ENCODE results near the gene DCC.

DNA sequence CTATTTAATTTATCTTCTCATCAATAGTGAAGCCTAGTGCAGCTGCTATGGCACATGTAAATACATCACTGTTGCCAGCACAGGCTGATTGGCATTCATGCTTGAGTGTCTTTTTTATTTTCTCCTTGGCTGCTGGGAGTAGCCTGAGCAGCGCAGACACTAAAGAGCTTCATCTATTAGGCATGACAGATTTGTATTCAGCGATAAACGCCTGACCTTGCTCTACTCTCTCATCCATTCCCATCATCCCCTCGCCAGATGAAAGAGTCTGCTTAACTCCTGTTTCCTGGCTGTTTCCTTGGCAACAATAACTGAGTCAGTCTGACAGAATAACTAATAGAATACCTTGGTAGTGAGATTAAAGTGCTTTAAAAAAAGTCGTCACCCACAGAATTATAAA, 753.6 kb downstream of the DCC start:
- TF ChIP-seq RAD21 (IDR thresholded peaks at IDR 0.05; ENCODE audit: low read depth) (no peak), POLR2AphosphoS5 (IDR thresholded peaks at IDR 0.05; ENCODE audit: low read depth, low read length) (no peak), YY1 (IDR thresholded peaks at IDR 0.05; ENCODE audit: extremely low read depth, insufficient replicate concordance, low read depth, low read length) (no peak), EZH2phosphoT487 (IDR thresholded peaks at IDR 0.05; ENCODE audit: borderline replicate concordance) (no peak), ZNF274 (IDR thresholded peaks at IDR 0.05; ENCODE audit: low read depth, low read length) (no peak)
- TF ChIP-seq, protein P1, sequence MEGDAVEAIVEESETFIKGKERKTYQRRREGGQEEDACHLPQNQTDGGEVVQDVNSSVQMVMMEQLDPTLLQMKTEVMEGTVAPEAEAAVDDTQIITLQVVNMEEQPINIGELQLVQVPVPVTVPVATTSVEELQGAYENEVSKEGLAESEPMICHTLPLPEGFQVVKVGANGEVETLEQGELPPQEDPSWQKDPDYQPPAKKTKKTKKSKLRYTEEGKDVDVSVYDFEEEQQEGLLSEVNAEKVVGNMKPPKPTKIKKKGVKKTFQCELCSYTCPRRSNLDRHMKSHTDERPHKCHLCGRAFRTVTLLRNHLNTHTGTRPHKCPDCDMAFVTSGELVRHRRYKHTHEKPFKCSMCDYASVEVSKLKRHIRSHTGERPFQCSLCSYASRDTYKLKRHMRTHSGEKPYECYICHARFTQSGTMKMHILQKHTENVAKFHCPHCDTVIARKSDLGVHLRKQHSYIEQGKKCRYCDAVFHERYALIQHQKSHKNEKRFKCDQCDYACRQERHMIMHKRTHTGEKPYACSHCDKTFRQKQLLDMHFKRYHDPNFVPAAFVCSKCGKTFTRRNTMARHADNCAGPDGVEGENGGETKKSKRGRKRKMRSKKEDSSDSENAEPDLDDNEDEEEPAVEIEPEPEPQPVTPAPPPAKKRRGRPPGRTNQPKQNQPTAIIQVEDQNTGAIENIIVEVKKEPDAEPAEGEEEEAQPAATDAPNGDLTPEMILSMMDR (IDR thresholded peaks at IDR 0.05 in 2 of 3, conservative IDR thresholded peaks at IDR 0.05 in 1 of 3; ENCODE audit: borderline replicate concordance in 1 of 3, insufficient read depth in 1 of 3, low read depth in 2 of 3, low read length in 2 of 3), result no peak

Measured in HCT116 (cell line).